Lower lobe of right lung (tissue), 2 donors: Measurements from ENCODE around the gene PAX7. TPM values are rescaled to one million over a fixed set of nuclear protein-coding genes. Genes with fewer than 3 reads are reported as not detected.

Experiments
- ATAC-seq, 2 donors: fragments of 200-7000 bp; cut with Tn5 transposase; one replicate each; pipeline ENCODE4 v1.9.1; 2020 to 2022; ENCODE audit warnings: mild to moderate bottlenecking in 2 of 2, moderate library complexity in 2 of 2
- DNase-seq: peaks from one replicate; pipeline ENCODE4 v3.0.0-alpha.2; 2020
- H3K27ac ChIP-seq: fragments of 200-600 bp; one replicate; pipeline ENCODE4 v1.8.0; 2022
- H3K27me3 ChIP-seq: fragments of 200-600 bp; one replicate; pipeline ENCODE4 v1.8.0; 2022; ENCODE audit warnings: low read depth
- H3K36me3 ChIP-seq: fragments of 200-600 bp; one replicate; pipeline ENCODE4 v1.8.0; 2022; ENCODE audit warnings: mild to moderate bottlenecking
- H3K4me1 ChIP-seq: fragments of 200-600 bp; one replicate; pipeline ENCODE4 v1.8.0; 2022
- H3K4me3 ChIP-seq: fragments of 200-600 bp; one replicate; pipeline ENCODE4 v1.8.0; 2022; ENCODE audit warnings: mild to moderate bottlenecking
- H3K9me3 ChIP-seq: fragments of 200-600 bp; one replicate; pipeline ENCODE4 v1.8.0; 2022
- intact Hi-C: fragments of 100-400 bp; cut with DNase I; formaldehyde crosslinking; loops from one replicate; pipeline ENCODE4 v1.11.0; 2022
- total RNA-seq: library from RNA; stranded (reverse); fragmentation: NEBNext Ultra II Directional; extraction: Animal tissue kit (Norgen Biotek cat#: 25700); gene quantifications from one replicate; pipeline ENCODE4 v1.2.1, GENCODE V29; 2021
- TF ChIP-seq, protein P1 (sequence below): fragments of 200-600 bp; IDR thresholded peaks from one replicate; pipeline ENCODE4 v1.8.0; 2022; ENCODE audit warnings: antibody characterized with exemption, mild to moderate bottlenecking
- donor health status: DM: no; HTN: yes; CAD: no; lungs with severe emphysema.

Gene PAX7
- total RNA-seq, 1 donor from 2014 or later = not detected

GRCh38 chr1:18611311-18611710 lies 19.3 kb upstream of the PAX7 start:
- H3K27me3 ChIP-seq = peaks cover 42% of the 10 kb centered on the region
- no peak overlapping the region for H3K27ac ChIP-seq
- no peaks in the 10 kb centered on the region for H3K4me1 ChIP-seq
- DNase-seq (no peak), ATAC-seq (no peak)
- H3K9me3 ChIP-seq = no peaks in the 10 kb centered on the region
- H3K4me3 ChIP-seq = no peak overlapping the region
- intact Hi-C loops = no loop called here
- TF ChIP-seq, protein P1, sequence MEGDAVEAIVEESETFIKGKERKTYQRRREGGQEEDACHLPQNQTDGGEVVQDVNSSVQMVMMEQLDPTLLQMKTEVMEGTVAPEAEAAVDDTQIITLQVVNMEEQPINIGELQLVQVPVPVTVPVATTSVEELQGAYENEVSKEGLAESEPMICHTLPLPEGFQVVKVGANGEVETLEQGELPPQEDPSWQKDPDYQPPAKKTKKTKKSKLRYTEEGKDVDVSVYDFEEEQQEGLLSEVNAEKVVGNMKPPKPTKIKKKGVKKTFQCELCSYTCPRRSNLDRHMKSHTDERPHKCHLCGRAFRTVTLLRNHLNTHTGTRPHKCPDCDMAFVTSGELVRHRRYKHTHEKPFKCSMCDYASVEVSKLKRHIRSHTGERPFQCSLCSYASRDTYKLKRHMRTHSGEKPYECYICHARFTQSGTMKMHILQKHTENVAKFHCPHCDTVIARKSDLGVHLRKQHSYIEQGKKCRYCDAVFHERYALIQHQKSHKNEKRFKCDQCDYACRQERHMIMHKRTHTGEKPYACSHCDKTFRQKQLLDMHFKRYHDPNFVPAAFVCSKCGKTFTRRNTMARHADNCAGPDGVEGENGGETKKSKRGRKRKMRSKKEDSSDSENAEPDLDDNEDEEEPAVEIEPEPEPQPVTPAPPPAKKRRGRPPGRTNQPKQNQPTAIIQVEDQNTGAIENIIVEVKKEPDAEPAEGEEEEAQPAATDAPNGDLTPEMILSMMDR = no peak
- no peaks in the 10 kb centered on the region for H3K36me3 ChIP-seq

GRCh38 chr1:18612073-18612472 lies 18.6 kb upstream of the PAX7 start:
- no peak for ATAC-seq
- intact Hi-C loops = no loop called here
- no peak for DNase-seq
- no peaks in the 10 kb centered on the region for H3K9me3 ChIP-seq
- TF ChIP-seq, protein P1 = no peak
- H3K4me3 ChIP-seq = no peak overlapping the region
- H3K36me3 ChIP-seq = no peaks in the 10 kb centered on the region
- no peak overlapping the region for H3K27ac ChIP-seq
- H3K27me3 ChIP-seq = peaks cover 38% of the 10 kb centered on the region
- no peaks in the 10 kb centered on the region for H3K4me1 ChIP-seq

- peaks cover 42% of the 10 kb centered on the region for H3K27me3 ChIP-seq
- ATAC-seq = no peak
- no peaks in the 10 kb centered on the region for H3K36me3 ChIP-seq
- no peak for DNase-seq
- no peaks in the 10 kb centered on the region for H3K4me1 ChIP-seq
- intact Hi-C loops = no loop called here
- H3K27ac ChIP-seq = no peak overlapping the region
- TF ChIP-seq, protein P1 = no peak
- H3K9me3 ChIP-seq = no peaks in the 10 kb centered on the region
- H3K4me3 ChIP-seq = no peak overlapping the region
Observed at GRCh38 chr1:18614069-18614735, 16.4 kb upstream of the PAX7 start.

- TF ChIP-seq, protein P1 = no peak
- ATAC-seq = no peak
- H3K4me1 ChIP-seq = no peaks in the 10 kb centered on the region
- peaks cover 40% of the 10 kb centered on the region for H3K27me3 ChIP-seq
- H3K4me3 ChIP-seq = no peak overlapping the region
- no peaks in the 10 kb centered on the region for H3K36me3 ChIP-seq
- no peaks in the 10 kb centered on the region for H3K9me3 ChIP-seq
- intact Hi-C loops = no loop called here
- no peak for DNase-seq
- no peak overlapping the region for H3K27ac ChIP-seq
Observed at GRCh38 chr1:18618546-18619466, 11.8 kb upstream of the PAX7 start.

DNA sequence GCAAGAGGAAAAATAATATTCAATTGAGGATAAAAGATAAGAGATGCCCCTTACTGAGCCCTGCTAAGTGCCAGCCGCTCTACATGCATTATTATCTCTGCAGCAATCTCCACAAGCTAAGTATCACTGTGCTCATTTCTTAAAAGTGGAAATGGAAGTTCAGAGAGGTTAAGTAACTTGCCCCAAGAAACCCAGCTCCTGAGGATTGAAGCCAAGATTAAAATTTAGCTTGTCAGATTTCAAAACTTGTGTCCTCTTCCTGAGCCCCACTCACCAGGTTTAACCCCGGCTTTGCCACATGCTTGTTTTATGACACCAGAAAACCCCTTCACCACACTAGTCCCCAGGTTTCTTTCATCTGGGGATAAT lies 11.2 kb upstream of the PAX7 start:
- TF ChIP-seq, protein P1 = no peak
- no peak overlapping the region for H3K27ac ChIP-seq
- intact Hi-C loops = no loop called here

More for the DNA sequence above, 11.2 kb upstream of the PAX7 start:
- Histone ChIP-seq H3K36me3 (no peaks in the 10 kb centered on the region), H3K4me3 (no peak overlapping the region), H3K27me3 (peaks cover 41% of the 10 kb centered on the region), H3K4me1 (no peaks in the 10 kb centered on the region), H3K9me3 (no peaks in the 10 kb centered on the region)
- ATAC-seq (no peak), DNase-seq (no peak)
